BJ (cell line): ENCODE measurements around the gene UACA. TPM values are rescaled to one million over a fixed set of nuclear protein-coding genes. Genes with fewer than 3 reads are reported as not detected.

Source experiments
- CTCF ChIA-PET: fragments of 350-600 bp; formaldehyde crosslinking; extraction: SDS; loops from one replicate; lab custom pipeline; 2021; ENCODE audit warnings: antibody characterized with exemption, inconsistent platforms; lab: Yijun Ruan, JAX
- POLR2A ChIA-PET: fragments of 300-600 bp; sonication (Branson Sonifier 250); formaldehyde crosslinking; extraction: SDS; loops from one replicate; lab custom pipeline; 2021; ENCODE audit warnings: antibody characterized with exemption; lab: Charles Lee
- DNase-seq: peaks from one replicate; pipeline ENCODE4 v3.0.0-alpha.2; 2011; ENCODE audit warnings: low read depth
- H3K27me3 ChIP-seq: 2 replicates; pipeline ENCODE4 v1.6.0; 2011; ENCODE audit warnings: low read length; ENCODE audit not compliant: control insufficient read depth, insufficient read depth
- H3K36me3 ChIP-seq: 2 replicates; pipeline ENCODE4 v1.5.1; 2011; ENCODE audit warnings: low read length; ENCODE audit not compliant: control insufficient read depth, insufficient read depth
- H3K4me3 ChIP-seq: 2 replicates; pipeline ENCODE4 v1.5.1; 2011; ENCODE audit warnings: low read depth, mild to moderate bottlenecking, control low read depth, low read length
- CTCF ChIP-seq: IDR thresholded peaks from 2 replicates; pipeline ENCODE4 v1.5.1; 2011; ENCODE audit warnings: low read depth, mild to moderate bottlenecking, control low read depth, inconsistent platforms, low read length, moderate library complexity; ENCODE audit not compliant: insufficient read depth
- polyA plus RNA-seq: library from polyadenylated mRNA; depleted of rRNA; stranded (reverse); fragments of >200 nt; gene quantifications from 2 replicates; pipeline ENCODE4 v1.2.3, GENCODE V29; 2011

UACA gene
- polyA plus RNA-seq, 1 experiment = 143 TPM

- ChIA-PET POLR2A (interaction anchor here (0.6 kb wide), 1 partner anchor 28 kb away, joined by 5 read pairs; no protein-coding TSS in a partner anchor), CTCF (interaction anchor here (1.8 kb wide), 1 partner anchor 50 kb away, joined by 5 read pairs; no protein-coding TSS in a partner anchor)
- no peaks in the 10 kb centered on the region for H3K36me3 ChIP-seq
- H3K27me3 ChIP-seq = no peaks in the 10 kb centered on the region
- no peak for TF ChIP-seq CTCF
- H3K4me3 ChIP-seq = no peak overlapping the region
- DNase-seq = no peak
Observed at GRCh38 chr15:70772402-70772801, 9.0 kb upstream of the UACA start.

- no peak for DNase-seq
- ChIA-PET POLR2A (no interaction called here), CTCF (interaction anchor here (1.5 to 1.8 kb wide), 2 partner anchors 48 to 54 kb away, joined by 4 to 5 read pairs; no protein-coding TSS in a partner anchor)
- no peaks in the 10 kb centered on the region for H3K27me3 ChIP-seq
- TF ChIP-seq CTCF = no peak
- H3K4me3 ChIP-seq = no peak overlapping the region
- H3K36me3 ChIP-seq = no peaks in the 10 kb centered on the region
Observed at GRCh38 chr15:70770863-70771262, 7.5 kb upstream of the UACA start.

GRCh38 chr15:70768257-70768883 lies 5.0 kb upstream of the UACA start:
- no peak for DNase-seq
- H3K36me3 ChIP-seq = no peaks in the 10 kb centered on the region
- POLR2A ChIA-PET = no interaction called here
- H3K27me3 ChIP-seq = no peaks in the 10 kb centered on the region
- H3K4me3 ChIP-seq = no peak overlapping the region
- no peak for TF ChIP-seq CTCF
- CTCF ChIA-PET = interaction anchor here (1.0 to 1.3 kb wide), 4 partner anchors 12 to 43 kb away, joined by 3 to 6 read pairs (median 4); no protein-coding TSS in a partner anchor

- Histone ChIP-seq H3K36me3 (no peaks in the 10 kb centered on the region), H3K4me3 (no peak overlapping the region), H3K27me3 (no peaks in the 10 kb centered on the region)
- CTCF ChIA-PET = interaction anchor here (1.0 to 1.3 kb wide), 4 partner anchors 11 to 44 kb away, joined by 3 to 6 read pairs (median 4); no protein-coding TSS in a partner anchor
- no peak for DNase-seq
- POLR2A ChIA-PET = interaction anchor here (0.6 kb wide), 1 partner anchor 1464 kb away, joined by 4 read pairs; no protein-coding TSS in a partner anchor
- TF ChIP-seq CTCF = no peak
Observed at GRCh38 chr15:70767667-70768066, 4.3 kb upstream of the UACA start.

- Histone ChIP-seq H3K27me3 (no peaks in the 10 kb centered on the region), H3K36me3 (no peaks in the 10 kb centered on the region), H3K4me3 (no peak overlapping the region)
- TF ChIP-seq CTCF = no peak
- ChIA-PET CTCF (interaction anchor here (1.3 to 1.4 kb wide), 3 partner anchors 8 to 48 kb away, joined by 3 to 5 read pairs (median 4); no protein-coding TSS in a partner anchor), POLR2A (no interaction called here)
- no peak for DNase-seq
Observed at GRCh38 chr15:70766597-70766996, 3.2 kb upstream of the UACA start.
